GM10266 (cell line): Measurements from ENCODE around the gene RASGRF2.
A peak's percentile ranks its signal among the peaks of the same experiment; 100 is the strongest.

Experiments
- DNase-seq: peaks from one replicate; pipeline ENCODE4 v3.0.0; 2012; ENCODE audit errors: extremely low spot score
- TF ChIP-seq, protein P1 (sequence below): IDR thresholded peaks from 2 replicates; pipeline ENCODE4 v1.5.1; 2012; ENCODE audit warnings: mild to moderate bottlenecking, low read depth; ENCODE audit not compliant: control insufficient read depth, insufficient read depth; ENCODE audit errors: missing control alignments

RASGRF2 gene

GRCh38 chr5:81147886-81148571, 187.9 kb downstream of the RASGRF2 start:
- DNase-seq: no peak
- TF ChIP-seq, protein P1, sequence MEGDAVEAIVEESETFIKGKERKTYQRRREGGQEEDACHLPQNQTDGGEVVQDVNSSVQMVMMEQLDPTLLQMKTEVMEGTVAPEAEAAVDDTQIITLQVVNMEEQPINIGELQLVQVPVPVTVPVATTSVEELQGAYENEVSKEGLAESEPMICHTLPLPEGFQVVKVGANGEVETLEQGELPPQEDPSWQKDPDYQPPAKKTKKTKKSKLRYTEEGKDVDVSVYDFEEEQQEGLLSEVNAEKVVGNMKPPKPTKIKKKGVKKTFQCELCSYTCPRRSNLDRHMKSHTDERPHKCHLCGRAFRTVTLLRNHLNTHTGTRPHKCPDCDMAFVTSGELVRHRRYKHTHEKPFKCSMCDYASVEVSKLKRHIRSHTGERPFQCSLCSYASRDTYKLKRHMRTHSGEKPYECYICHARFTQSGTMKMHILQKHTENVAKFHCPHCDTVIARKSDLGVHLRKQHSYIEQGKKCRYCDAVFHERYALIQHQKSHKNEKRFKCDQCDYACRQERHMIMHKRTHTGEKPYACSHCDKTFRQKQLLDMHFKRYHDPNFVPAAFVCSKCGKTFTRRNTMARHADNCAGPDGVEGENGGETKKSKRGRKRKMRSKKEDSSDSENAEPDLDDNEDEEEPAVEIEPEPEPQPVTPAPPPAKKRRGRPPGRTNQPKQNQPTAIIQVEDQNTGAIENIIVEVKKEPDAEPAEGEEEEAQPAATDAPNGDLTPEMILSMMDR: no peak

GRCh38 chr5:81151546-81151945, 191.4 kb downstream of the RASGRF2 start:
- TF ChIP-seq, protein P1: no peak
- DNase-seq: no peak

DNA sequence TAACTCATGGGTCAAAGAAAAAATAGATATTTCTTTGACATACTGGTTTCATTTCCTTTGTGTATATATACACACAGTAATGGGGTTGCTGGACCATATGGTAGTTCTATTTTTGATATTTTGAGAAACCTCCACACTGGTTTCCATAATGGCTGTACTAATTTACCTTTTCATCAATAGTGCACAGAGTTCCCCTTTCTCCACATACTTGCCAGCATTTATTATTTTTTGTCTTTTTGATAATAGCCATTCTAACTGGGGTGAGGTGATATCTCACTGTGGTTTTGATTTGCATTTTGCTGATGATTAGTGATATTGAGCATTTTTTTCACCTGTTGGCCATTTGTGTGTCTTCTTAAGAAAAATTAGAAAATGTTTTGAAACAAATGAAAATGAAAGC, 194.6 kb downstream of the RASGRF2 start:
- TF ChIP-seq, protein P1: no peak
- no peak for DNase-seq

DNA sequence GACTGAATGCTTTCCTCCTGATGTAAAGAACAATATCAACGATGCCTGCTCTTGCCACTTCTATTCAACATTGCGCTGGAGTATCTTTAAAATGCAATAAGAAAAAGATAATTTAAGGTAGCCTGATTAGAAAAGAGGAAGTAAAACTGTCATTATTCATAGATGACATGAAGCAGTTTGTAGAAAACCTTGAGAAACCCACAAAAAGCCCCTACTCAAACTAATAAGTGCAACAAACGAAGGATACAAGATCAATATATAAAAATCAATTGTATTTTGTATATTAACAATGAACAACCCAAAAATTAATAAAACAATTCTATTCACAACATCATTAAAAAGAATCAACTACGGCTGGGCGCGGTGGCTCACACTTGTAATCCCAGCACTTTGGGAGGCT, 196.6 kb downstream of the RASGRF2 start:
- DNase-seq: no peak
- TF ChIP-seq, protein P1: no peak

GRCh38 chr5:81161012-81161601, 200.9 kb downstream of the RASGRF2 start:
- TF ChIP-seq, protein P1: no peak
- DNase-seq: peak; percentile 14

GRCh38 chr5:81162501-81162900, 202.3 kb downstream of the RASGRF2 start:
- TF ChIP-seq, protein P1: no peak
- no peak for DNase-seq

DNA sequence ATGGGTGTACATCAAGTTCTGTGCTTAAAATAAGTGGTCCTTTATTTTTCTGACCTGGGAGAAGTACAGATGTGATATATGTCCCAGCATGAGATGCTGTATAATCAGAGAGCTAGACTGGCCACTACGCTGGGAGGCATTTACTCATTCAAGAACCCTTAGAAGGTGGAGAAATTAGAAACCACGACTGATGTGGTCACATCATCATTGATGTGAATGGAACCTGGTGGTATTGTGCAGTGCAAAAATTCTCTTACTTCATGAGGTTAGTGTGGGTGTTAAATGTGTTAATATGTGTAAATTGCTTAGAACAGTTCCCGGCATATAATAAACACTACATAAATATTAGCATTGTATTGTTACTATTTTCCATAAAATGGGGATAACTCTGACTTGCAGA, 203.5 kb downstream of the RASGRF2 start:
- DNase-seq: no peak

More for the DNA sequence above, 203.5 kb downstream of the RASGRF2 start:
- TF ChIP-seq, protein P1: no peak
